SK-N-SH (cell line): Measurements from ENCODE around the gene PKDCC. TPM values are rescaled to one million over a fixed set of nuclear protein-coding genes. Genes with fewer than 3 reads are reported as not detected.

ENCODE experiments used
- CHD2 ChIP-seq: fragments of 150-350 bp; IDR thresholded peaks from 2 replicates; pipeline ENCODE4 v1.6.1; 2018; ENCODE audit warnings: low read length; ENCODE audit not compliant: partially characterized antibody
- FOSL2 ChIP-seq: IDR thresholded peaks from 2 replicates; pipeline ENCODE4 v1.4.0; 2012; ENCODE audit warnings: low read depth, mild to moderate bottlenecking, moderate library complexity, borderline replicate concordance
- GATA2 ChIP-seq: sonication (generic); formaldehyde crosslinking; IDR thresholded peaks from 2 replicates; pipeline ENCODE4 v1.5.0; 2020; ENCODE audit warnings: mild to moderate bottlenecking, missing genetic modification reagents
- JUND ChIP-seq: IDR thresholded peaks from 2 replicates; pipeline ENCODE4 v1.4.0; 2012
- MXI1 ChIP-seq: IDR thresholded peaks from 2 replicates; pipeline ENCODE4 v1.6.1; 2012; ENCODE audit warnings: mild to moderate bottlenecking, low read depth, low read length, improper control_type of control experiment
- NRF1 ChIP-seq: IDR thresholded peaks from 2 replicates; pipeline ENCODE4 v1.6.1; 2012; ENCODE audit warnings: low read depth, mild to moderate bottlenecking, low read length
- POLR2AphosphoS5 ChIP-seq: IDR thresholded peaks from 2 replicates; pipeline ENCODE4 v1.6.1; 2012; ENCODE audit warnings: low read depth, low read length
- RCOR1 ChIP-seq: fragments of 150-350 bp; IDR thresholded peaks from 2 replicates; pipeline ENCODE4 v1.6.1; 2017; ENCODE audit warnings: antibody characterized with exemption, low read length
- SIN3A ChIP-seq: IDR thresholded peaks from 2 replicates; pipeline ENCODE4 v1.6.1; 2012; ENCODE audit warnings: low read depth, mild to moderate bottlenecking, low read length, moderate library complexity, borderline replicate concordance
- SMC3 ChIP-seq: IDR thresholded peaks from 2 replicates; pipeline ENCODE4 v1.6.1; 2012; ENCODE audit warnings: low read depth, low read length, improper control_type of control experiment
- TAF1 ChIP-seq: IDR thresholded peaks from 2 replicates; pipeline ENCODE4 v1.6.1; 2012; ENCODE audit warnings: low read depth, mild to moderate bottlenecking, low read length, moderate library complexity, borderline replicate concordance
- TEAD4 ChIP-seq: IDR thresholded peaks from 2 replicates; pipeline ENCODE4 v1.4.0; 2012; ENCODE audit warnings: mild to moderate bottlenecking, borderline replicate concordance; ENCODE audit not compliant: insufficient read depth
- polyA plus RNA-seq, 3 experiments: library from polyadenylated mRNA; depleted of rRNA; stranded (reverse); fragments of >200 nt; gene quantifications; 2 replicates each; pipeline ENCODE4 v1.2.3, GENCODE V29; 2012
- TF ChIP-seq, protein P1 (sequence below): IDR thresholded peaks from 2 replicates; pipeline ENCODE4 v1.6.1; 2012; ENCODE audit warnings: mild to moderate bottlenecking, low read depth, low read length, moderate library complexity
- TF ChIP-seq, protein P2 (sequence below): IDR thresholded peaks from 2 replicates; pipeline ENCODE4 v1.4.0; 2012; ENCODE audit warnings: low read depth, borderline replicate concordance
- TF ChIP-seq, protein P3 (sequence below): IDR thresholded peaks from 2 replicates; pipeline ENCODE4; 2012
- TF ChIP-seq, protein P4 (sequence below): IDR thresholded peaks from 2 replicates; pipeline ENCODE4 v1.4.0; 2012; ENCODE audit warnings: low read depth
- TF ChIP-seq, protein P5 (sequence below): IDR thresholded peaks from 2 replicates; pipeline ENCODE4 v1.4.0; 2012; ENCODE audit warnings: low read depth, borderline replicate concordance
- TF ChIP-seq, protein P6 (sequence below): fragments of 200-600 bp; sonication (generic); IDR thresholded peaks from 2 replicates; pipeline ENCODE4 v1.6.1; 2017; ENCODE audit warnings: antibody characterized with exemption, mild to moderate bottlenecking, moderate library complexity

PKDCC gene
- polyA plus RNA-seq, 1 of the 3 experiments (the other 2 are of a cell fraction): 16.0 TPM

DNA sequence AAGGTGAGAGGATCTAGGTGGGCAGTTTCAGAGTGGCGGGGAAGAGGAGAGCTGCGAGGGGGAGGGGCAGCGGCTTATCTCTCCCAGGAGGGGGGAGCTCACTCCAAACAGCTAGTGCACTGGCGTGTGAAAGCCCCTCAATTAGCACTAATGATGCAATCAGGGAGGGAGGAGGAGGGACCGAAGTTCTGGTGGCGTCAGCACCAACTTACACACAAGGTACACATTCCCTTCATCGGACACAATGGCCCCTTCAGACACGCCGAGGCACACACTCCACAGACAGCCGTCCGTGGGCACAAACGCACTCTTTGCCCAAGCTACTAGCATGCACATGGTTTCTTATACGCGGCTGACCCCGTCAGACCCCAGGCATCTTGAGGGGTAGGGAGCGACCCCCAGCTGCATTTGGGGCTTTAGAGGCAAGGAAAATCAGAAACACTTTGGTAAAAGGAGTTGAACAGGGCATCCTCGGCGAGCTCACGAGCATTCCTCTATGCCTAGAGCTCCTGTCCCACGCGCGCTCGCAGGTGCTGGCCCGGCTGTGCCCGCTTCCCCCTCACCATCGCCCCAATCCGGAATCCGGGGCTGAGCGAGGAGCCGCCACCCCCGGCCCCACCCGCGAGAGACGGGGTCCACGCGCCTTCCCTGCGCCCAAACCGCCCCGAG, 868 bp upstream of the PKDCC start (continued):
- TF ChIP-seq, protein P1, sequence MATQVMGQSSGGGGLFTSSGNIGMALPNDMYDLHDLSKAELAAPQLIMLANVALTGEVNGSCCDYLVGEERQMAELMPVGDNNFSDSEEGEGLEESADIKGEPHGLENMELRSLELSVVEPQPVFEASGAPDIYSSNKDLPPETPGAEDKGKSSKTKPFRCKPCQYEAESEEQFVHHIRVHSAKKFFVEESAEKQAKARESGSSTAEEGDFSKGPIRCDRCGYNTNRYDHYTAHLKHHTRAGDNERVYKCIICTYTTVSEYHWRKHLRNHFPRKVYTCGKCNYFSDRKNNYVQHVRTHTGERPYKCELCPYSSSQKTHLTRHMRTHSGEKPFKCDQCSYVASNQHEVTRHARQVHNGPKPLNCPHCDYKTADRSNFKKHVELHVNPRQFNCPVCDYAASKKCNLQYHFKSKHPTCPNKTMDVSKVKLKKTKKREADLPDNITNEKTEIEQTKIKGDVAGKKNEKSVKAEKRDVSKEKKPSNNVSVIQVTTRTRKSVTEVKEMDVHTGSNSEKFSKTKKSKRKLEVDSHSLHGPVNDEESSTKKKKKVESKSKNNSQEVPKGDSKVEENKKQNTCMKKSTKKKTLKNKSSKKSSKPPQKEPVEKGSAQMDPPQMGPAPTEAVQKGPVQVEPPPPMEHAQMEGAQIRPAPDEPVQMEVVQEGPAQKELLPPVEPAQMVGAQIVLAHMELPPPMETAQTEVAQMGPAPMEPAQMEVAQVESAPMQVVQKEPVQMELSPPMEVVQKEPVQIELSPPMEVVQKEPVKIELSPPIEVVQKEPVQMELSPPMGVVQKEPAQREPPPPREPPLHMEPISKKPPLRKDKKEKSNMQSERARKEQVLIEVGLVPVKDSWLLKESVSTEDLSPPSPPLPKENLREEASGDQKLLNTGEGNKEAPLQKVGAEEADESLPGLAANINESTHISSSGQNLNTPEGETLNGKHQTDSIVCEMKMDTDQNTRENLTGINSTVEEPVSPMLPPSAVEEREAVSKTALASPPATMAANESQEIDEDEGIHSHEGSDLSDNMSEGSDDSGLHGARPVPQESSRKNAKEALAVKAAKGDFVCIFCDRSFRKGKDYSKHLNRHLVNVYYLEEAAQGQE: no peak
- TF ChIP-seq SMC3: no peak
- TF ChIP-seq POLR2AphosphoS5: no peak
- TF ChIP-seq GATA2: peak; percentile 78
- no peak for TF ChIP-seq TEAD4
- TF ChIP-seq CHD2: peak; percentile 39
- no peak for TF ChIP-seq TAF1
- TF ChIP-seq MXI1: peak; percentile 73
- TF ChIP-seq, protein P2, sequence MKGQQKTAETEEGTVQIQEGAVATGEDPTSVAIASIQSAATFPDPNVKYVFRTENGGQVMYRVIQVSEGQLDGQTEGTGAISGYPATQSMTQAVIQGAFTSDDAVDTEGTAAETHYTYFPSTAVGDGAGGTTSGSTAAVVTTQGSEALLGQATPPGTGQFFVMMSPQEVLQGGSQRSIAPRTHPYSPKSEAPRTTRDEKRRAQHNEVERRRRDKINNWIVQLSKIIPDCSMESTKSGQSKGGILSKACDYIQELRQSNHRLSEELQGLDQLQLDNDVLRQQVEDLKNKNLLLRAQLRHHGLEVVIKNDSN: no peak
- TF ChIP-seq, protein P3, sequence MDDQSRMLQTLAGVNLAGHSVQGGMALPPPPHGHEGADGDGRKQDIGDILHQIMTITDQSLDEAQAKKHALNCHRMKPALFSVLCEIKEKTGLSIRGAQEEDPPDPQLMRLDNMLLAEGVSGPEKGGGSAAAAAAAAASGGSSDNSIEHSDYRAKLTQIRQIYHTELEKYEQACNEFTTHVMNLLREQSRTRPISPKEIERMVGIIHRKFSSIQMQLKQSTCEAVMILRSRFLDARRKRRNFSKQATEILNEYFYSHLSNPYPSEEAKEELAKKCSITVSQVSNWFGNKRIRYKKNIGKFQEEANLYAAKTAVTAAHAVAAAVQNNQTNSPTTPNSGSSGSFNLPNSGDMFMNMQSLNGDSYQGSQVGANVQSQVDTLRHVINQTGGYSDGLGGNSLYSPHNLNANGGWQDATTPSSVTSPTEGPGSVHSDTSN: no peak
- TF ChIP-seq RCOR1: 0 out of 2 replicates have a peak, but pooled peaks have one; percentile 13
- TF ChIP-seq, protein P4, sequence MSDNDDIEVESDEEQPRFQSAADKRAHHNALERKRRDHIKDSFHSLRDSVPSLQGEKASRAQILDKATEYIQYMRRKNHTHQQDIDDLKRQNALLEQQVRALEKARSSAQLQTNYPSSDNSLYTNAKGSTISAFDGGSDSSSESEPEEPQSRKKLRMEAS: no peak
- TF ChIP-seq FOSL2: no peak
- TF ChIP-seq JUND: no peak
- TF ChIP-seq, protein P5, sequence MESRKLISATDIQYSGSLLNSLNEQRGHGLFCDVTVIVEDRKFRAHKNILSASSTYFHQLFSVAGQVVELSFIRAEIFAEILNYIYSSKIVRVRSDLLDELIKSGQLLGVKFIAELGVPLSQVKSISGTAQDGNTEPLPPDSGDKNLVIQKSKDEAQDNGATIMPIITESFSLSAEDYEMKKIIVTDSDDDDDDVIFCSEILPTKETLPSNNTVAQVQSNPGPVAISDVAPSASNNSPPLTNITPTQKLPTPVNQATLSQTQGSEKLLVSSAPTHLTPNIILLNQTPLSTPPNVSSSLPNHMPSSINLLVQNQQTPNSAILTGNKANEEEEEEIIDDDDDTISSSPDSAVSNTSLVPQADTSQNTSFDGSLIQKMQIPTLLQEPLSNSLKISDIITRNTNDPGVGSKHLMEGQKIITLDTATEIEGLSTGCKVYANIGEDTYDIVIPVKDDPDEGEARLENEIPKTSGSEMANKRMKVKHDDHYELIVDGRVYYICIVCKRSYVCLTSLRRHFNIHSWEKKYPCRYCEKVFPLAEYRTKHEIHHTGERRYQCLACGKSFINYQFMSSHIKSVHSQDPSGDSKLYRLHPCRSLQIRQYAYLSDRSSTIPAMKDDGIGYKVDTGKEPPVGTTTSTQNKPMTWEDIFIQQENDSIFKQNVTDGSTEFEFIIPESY: no peak
- TF ChIP-seq, protein P6, sequence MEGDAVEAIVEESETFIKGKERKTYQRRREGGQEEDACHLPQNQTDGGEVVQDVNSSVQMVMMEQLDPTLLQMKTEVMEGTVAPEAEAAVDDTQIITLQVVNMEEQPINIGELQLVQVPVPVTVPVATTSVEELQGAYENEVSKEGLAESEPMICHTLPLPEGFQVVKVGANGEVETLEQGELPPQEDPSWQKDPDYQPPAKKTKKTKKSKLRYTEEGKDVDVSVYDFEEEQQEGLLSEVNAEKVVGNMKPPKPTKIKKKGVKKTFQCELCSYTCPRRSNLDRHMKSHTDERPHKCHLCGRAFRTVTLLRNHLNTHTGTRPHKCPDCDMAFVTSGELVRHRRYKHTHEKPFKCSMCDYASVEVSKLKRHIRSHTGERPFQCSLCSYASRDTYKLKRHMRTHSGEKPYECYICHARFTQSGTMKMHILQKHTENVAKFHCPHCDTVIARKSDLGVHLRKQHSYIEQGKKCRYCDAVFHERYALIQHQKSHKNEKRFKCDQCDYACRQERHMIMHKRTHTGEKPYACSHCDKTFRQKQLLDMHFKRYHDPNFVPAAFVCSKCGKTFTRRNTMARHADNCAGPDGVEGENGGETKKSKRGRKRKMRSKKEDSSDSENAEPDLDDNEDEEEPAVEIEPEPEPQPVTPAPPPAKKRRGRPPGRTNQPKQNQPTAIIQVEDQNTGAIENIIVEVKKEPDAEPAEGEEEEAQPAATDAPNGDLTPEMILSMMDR: no peak
- TF ChIP-seq SIN3A: no peak
- no peak for TF ChIP-seq NRF1
